Endothelial cell of umbilical vein (primary cell): Measurements from ENCODE around the gene FTSJ3. TPM values are rescaled to one million over a fixed set of nuclear protein-coding genes. Genes with fewer than 3 reads are reported as not detected.
"Not testable (repeated sequence)": the region's sequence is repeated elsewhere in the genome, so short reads cannot be mapped to it uniquely, and the experiment has no call there.

Experiments used
- BruUV-seq: library from RNA; stranded (reverse); fragments of 400-500 nt; replicated peaks from 2 replicates; lab custom pipeline; 2021; lab: Mats Ljungman, UMichigan
- CTCF ChIA-PET: fragments of 300-600, 350-600 bp; sonication (Branson Sonifier 250); formaldehyde crosslinking; loops from one replicate; lab custom pipeline; 2021; ENCODE audit warnings: antibody characterized with exemption, inconsistent platforms; lab: Charles Lee
- POLR2A ChIA-PET: fragments of 300-600, 350-600 bp; sonication (Branson Sonifier 250); formaldehyde crosslinking; loops from one replicate; lab custom pipeline; 2021; ENCODE audit warnings: antibody characterized with exemption, inconsistent platforms; lab: Charles Lee
- DNase-seq: peaks from one replicate; pipeline ENCODE4 v3.0.0-alpha.2; 2011; ENCODE audit warnings: low read depth, low spot score
- FAIRE-seq: peaks from 2 replicates; lab custom pipeline; 2011; peaks lifted over from hg19 to GRCh38; lab: Jason Lieb, UNC
- H2AFZ ChIP-seq: 2 replicates; pipeline ENCODE4 v1.6.0; 2012; ENCODE audit warnings: low read depth, low read length, control low read depth, inconsistent platforms
- H3K27ac ChIP-seq: 2 replicates; pipeline ENCODE4 v1.5.1; 2011; ENCODE audit warnings: low read depth, mild to moderate bottlenecking, control low read depth, low read length, moderate library complexity; ENCODE audit not compliant: insufficient read depth
- H3K27me3 ChIP-seq, 2 experiments: 2 replicates each; pipeline versions ENCODE4 v1.6.0 to v1.6.1; 2011; ENCODE audit warnings: low read length in 2 of 2, mixed read lengths in 1 of 2; ENCODE audit not compliant: control insufficient read depth in 2 of 2, insufficient read depth in 2 of 2
- H3K36me3 ChIP-seq, 2 experiments: 2 replicates in 1 of 2; 3 replicates in 1 of 2; pipeline ENCODE4 v1.5.1; 2011; ENCODE audit warnings: low read length in 2 of 2, mild to moderate bottlenecking in 1 of 2, moderate library complexity in 1 of 2; ENCODE audit not compliant: control insufficient read depth in 2 of 2, insufficient read depth in 2 of 2; ENCODE audit errors: extremely low read depth in 1 of 2
- H3K4me1 ChIP-seq: 3 replicates; pipeline ENCODE4 v1.5.1; 2011; ENCODE audit warnings: mild to moderate bottlenecking, low read length; ENCODE audit not compliant: control insufficient read depth, insufficient read depth; ENCODE audit errors: extremely low read depth
- H3K4me2 ChIP-seq: 2 replicates; pipeline ENCODE4 v1.6.1; 2011; ENCODE audit warnings: low read length, control low read depth, mixed read lengths; ENCODE audit not compliant: insufficient read depth
- H3K4me3 ChIP-seq, 3 experiments: fragments of 200-600 bp in 1 of 3; sonication (generic), shearing (Covaris generic) in 1 of 3; replicated peaks in 1 of 3; 2 replicates each; pipeline ENCODE4 v1.5.1; 2011 to 2016; ENCODE audit warnings: control low read depth in 3 of 3, low read length in 3 of 3, mild to moderate bottlenecking in 2 of 3, inconsistent platforms in 1 of 3, low read depth in 1 of 3, moderate library complexity in 1 of 3; ENCODE audit not compliant: insufficient read depth in 1 of 3
- H3K79me2 ChIP-seq: 2 replicates; pipeline ENCODE4 v1.6.0; 2012; ENCODE audit warnings: low read length, inconsistent platforms; ENCODE audit not compliant: control insufficient read depth, insufficient read depth
- H3K9ac ChIP-seq: replicated peaks from 2 replicates; pipeline ENCODE3; 2011; ENCODE audit warnings: low read length, control low read depth; ENCODE audit not compliant: insufficient read depth; ENCODE audit errors: extremely low read depth
- H3K9me1 ChIP-seq: replicated peaks from 3 replicates; pipeline ENCODE4 v1.6.0; 2011; ENCODE audit warnings: mild to moderate bottlenecking, low read length; ENCODE audit not compliant: control insufficient read depth, insufficient read depth; ENCODE audit errors: extremely low read depth
- H3K9me3 ChIP-seq: replicated peaks from 2 replicates; pipeline ENCODE4 v1.5.1; 2012; ENCODE audit warnings: low read length, inconsistent platforms; ENCODE audit not compliant: control insufficient read depth, insufficient read depth
- H4K20me1 ChIP-seq: replicated peaks from 2 replicates; pipeline ENCODE3; 2011; ENCODE audit warnings: mild to moderate bottlenecking, low read length; ENCODE audit not compliant: control insufficient read depth, insufficient read depth; ENCODE audit errors: extremely low read depth
- EZH2 ChIP-seq: IDR thresholded peaks from 2 replicates; pipeline ENCODE4 v1.6.1; 2012; ENCODE audit warnings: borderline replicate concordance, low read depth, mild to moderate bottlenecking, moderate library complexity, low read length, inconsistent platforms; ENCODE audit not compliant: severe bottlenecking
- FOS ChIP-seq: IDR thresholded peaks from 2 replicates; pipeline ENCODE4 v1.6.1; 2011; ENCODE audit warnings: mild to moderate bottlenecking, low read length, moderate library complexity, borderline replicate concordance; ENCODE audit not compliant: insufficient read depth
- GATA2 ChIP-seq: IDR thresholded peaks from 2 replicates; pipeline ENCODE4 v1.7.0; 2011; ENCODE audit warnings: low read depth, mild to moderate bottlenecking, moderate library complexity, mixed read lengths, low read length; ENCODE audit not compliant: insufficient read length, insufficient read depth
- JUN ChIP-seq: IDR thresholded peaks from 2 replicates; pipeline ENCODE4 v1.6.1; 2011; ENCODE audit warnings: borderline replicate concordance, low read depth; ENCODE audit not compliant: insufficient read length, insufficient read depth
- MAX ChIP-seq: IDR thresholded peaks from 2 replicates; pipeline ENCODE4 v1.6.1; 2011; ENCODE audit not compliant: insufficient read depth, insufficient read length
- MYC ChIP-seq: IDR thresholded peaks from one replicate; pipeline ENCODE4 v1.6.1; 2011; ENCODE audit warnings: mild to moderate bottlenecking, low read depth, low read length
- POLR2A ChIP-seq: IDR thresholded peaks from 2 replicates; pipeline ENCODE4 v1.6.1; 2012; ENCODE audit warnings: low read depth, mild to moderate bottlenecking, control low read depth, low read length
- POLR2AphosphoS5 ChIP-seq: IDR thresholded peaks from 2 replicates; pipeline ENCODE4 v1.6.1; 2012; ENCODE audit warnings: low read depth, mild to moderate bottlenecking, control low read depth, low read length, moderate library complexity; ENCODE audit not compliant: insufficient read depth
- dilution Hi-C: fragments of 300-500 bp; cut with MboI; formaldehyde crosslinking; loops from one replicate; pipeline ENCODE4 v1.15.0; 2019; ENCODE audit warnings: low sequenced_read_pairs; ENCODE audit not compliant: extremely low pct_ligation_motif_present
- intact Hi-C: fragments of 100-400 bp; cut with micrococcal nuclease; formaldehyde crosslinking; loops from one replicate; pipeline ENCODE4 v1.10.0; 2022
- polyA plus RNA-seq, 4 experiments: library from polyadenylated mRNA; depleted of rRNA in 3 of 4; stranded (reverse) in 3 of 4; unstranded in 1 of 4; fragments of >200 nt; gene quantifications; 2 replicates each; pipeline versions ENCODE4 v1.2.1 to v1.2.3, GENCODE V29; 2011 to 2012; ENCODE audit warnings: missing spikeins in 1 of 4
- total RNA-seq: library from RNA; stranded (reverse); gene quantifications from 2 replicates; pipeline ENCODE4 v1.2.3, GENCODE V29; 2021
- TF ChIP-seq, protein P1 (sequence below), 2 donors: IDR thresholded peaks; 1 replicate in 1 of 2; 2 replicates in 1 of 2; pipeline ENCODE4 v1.5.1; 2011; ENCODE audit warnings: low read length in 2 of 2, mild to moderate bottlenecking in 2 of 2, moderate library complexity in 2 of 2, control low read depth in 1 of 2, inconsistent platforms in 1 of 2, low read depth in 1 of 2; ENCODE audit not compliant: insufficient read depth in 1 of 2; ENCODE audit errors: extremely low read depth in 1 of 2

The FTSJ3 gene
- total and polyA plus RNA-seq, 2 donors (not counting 3 experiments of a cell fraction or from before 2014, with no cell fraction given), result 42.1 to 60.2 TPM

GRCh38 chr17:63798572-63799106, 28.8 kb downstream of the FTSJ3 start:
- H3K9me3 ChIP-seq, result no peaks in the 10 kb centered on the region
- intact Hi-C loops, result no loop called here
- ChIA-PET CTCF (interaction anchor here (0.9 to 1.2 kb wide), 2 partner anchors 22 to 23 kb away, joined by 3 to 4 read pairs; no protein-coding TSS in a partner anchor), POLR2A (no interaction called here)
- H3K4me2 ChIP-seq, result no peak overlapping the region
- H3K9ac ChIP-seq, result no peak overlapping the region
- no peak for TF ChIP-seq POLR2AphosphoS5
- TF ChIP-seq MAX, result no peak
- TF ChIP-seq POLR2A, result no peak
- no peak for TF ChIP-seq MYC
- no peak for TF ChIP-seq GATA2
- no peak for TF ChIP-seq JUN
- TF ChIP-seq, protein P1, sequence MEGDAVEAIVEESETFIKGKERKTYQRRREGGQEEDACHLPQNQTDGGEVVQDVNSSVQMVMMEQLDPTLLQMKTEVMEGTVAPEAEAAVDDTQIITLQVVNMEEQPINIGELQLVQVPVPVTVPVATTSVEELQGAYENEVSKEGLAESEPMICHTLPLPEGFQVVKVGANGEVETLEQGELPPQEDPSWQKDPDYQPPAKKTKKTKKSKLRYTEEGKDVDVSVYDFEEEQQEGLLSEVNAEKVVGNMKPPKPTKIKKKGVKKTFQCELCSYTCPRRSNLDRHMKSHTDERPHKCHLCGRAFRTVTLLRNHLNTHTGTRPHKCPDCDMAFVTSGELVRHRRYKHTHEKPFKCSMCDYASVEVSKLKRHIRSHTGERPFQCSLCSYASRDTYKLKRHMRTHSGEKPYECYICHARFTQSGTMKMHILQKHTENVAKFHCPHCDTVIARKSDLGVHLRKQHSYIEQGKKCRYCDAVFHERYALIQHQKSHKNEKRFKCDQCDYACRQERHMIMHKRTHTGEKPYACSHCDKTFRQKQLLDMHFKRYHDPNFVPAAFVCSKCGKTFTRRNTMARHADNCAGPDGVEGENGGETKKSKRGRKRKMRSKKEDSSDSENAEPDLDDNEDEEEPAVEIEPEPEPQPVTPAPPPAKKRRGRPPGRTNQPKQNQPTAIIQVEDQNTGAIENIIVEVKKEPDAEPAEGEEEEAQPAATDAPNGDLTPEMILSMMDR (IDR thresholded peaks at IDR 0.05; ENCODE audit: extremely low read depth in 1 of 2, insufficient read depth in 1 of 2, low read depth in 1 of 2, low read length in 2 of 2), result no peak
- TF ChIP-seq FOS, result no peak
- TF ChIP-seq EZH2, result no peak
- no peak for DNase-seq
- peaks cover 40 to 45% of the 10 kb centered on the region in 2 experiments for H3K36me3 ChIP-seq
- H4K20me1 ChIP-seq, result peaks cover 3% of the 10 kb centered on the region
- FAIRE-seq, result no peak
- H3K9me1 ChIP-seq, result no peaks in the 10 kb centered on the region
- H3K79me2 ChIP-seq, result peaks cover 13% of the 10 kb centered on the region
- no TSS peak for BruUV-seq
- no peak overlapping the region for H3K27ac ChIP-seq
- no peaks in the 10 kb centered on the region for H3K27me3 ChIP-seq
- no peaks in the 10 kb centered on the region for H3K4me1 ChIP-seq
- no peak overlapping the region for H2AFZ ChIP-seq
- dilution Hi-C loops, result no loop called here
- H3K4me3 ChIP-seq, result no peak overlapping the region

DNA sequence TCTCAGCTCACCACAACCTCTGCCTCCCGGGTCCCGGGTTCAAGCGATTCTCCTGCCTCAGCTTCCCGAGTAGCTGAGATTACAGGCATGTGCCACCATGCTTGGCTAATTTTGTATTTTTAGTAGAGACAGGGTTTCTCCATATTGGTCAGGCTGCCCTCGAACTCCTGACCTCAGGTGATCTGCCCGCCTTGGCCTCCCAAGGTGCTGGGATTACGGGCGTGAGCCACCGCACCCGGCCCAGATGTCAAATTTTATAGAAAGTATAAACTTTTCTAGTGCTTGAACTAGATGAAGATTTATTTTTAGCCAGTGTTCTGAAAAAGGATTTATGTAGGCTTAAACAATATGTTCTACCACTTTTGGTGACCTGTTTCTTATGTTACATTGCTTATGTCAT, 31.1 kb downstream of the FTSJ3 start:
- POLR2A ChIA-PET, H3K9ac ChIP-seq, H4K20me1 ChIP-seq, H3K4me1 ChIP-seq, H3K27me3 ChIP-seq, FAIRE-seq, H3K9me3 ChIP-seq, H3K4me2 ChIP-seq, H2AFZ ChIP-seq, CTCF ChIA-PET, H3K4me3 ChIP-seq, H3K9me1 ChIP-seq, H3K27ac ChIP-seq, intact Hi-C loops, BruUV-seq, DNase-seq, dilution Hi-C loops: not testable (repeated sequence)
- peaks cover 16% of the 10 kb centered on the region for H3K79me2 ChIP-seq
- peaks cover 38 to 47% of the 10 kb centered on the region in 2 experiments for H3K36me3 ChIP-seq
